ENCODE measurements around the gene ATP2A1.

GRCh38 chr16:28923652-28924398, 45.5 kb downstream of the ATP2A1 start:
- no peak for TF ChIP-seq CTCF (IDR thresholded peaks at IDR 0.05)
- TF ChIP-seq EZH2phosphoT487 (IDR thresholded peaks at IDR 0.05): no peak

Data from neural progenitor cell (in vitro differentiated cells).